HG03442 (cell line): Measurements from ENCODE around the gene ZFYVE28.

ENCODE experiments used
- ATAC-seq: cut with Tn5 transposase; IDR thresholded peaks from one replicate; pipeline ENCODE4 v1.9.1; 2021; ENCODE audit warnings: mild to moderate bottlenecking, moderate library complexity; ENCODE audit not compliant: unreplicated experiment

Gene ZFYVE28

DNA sequence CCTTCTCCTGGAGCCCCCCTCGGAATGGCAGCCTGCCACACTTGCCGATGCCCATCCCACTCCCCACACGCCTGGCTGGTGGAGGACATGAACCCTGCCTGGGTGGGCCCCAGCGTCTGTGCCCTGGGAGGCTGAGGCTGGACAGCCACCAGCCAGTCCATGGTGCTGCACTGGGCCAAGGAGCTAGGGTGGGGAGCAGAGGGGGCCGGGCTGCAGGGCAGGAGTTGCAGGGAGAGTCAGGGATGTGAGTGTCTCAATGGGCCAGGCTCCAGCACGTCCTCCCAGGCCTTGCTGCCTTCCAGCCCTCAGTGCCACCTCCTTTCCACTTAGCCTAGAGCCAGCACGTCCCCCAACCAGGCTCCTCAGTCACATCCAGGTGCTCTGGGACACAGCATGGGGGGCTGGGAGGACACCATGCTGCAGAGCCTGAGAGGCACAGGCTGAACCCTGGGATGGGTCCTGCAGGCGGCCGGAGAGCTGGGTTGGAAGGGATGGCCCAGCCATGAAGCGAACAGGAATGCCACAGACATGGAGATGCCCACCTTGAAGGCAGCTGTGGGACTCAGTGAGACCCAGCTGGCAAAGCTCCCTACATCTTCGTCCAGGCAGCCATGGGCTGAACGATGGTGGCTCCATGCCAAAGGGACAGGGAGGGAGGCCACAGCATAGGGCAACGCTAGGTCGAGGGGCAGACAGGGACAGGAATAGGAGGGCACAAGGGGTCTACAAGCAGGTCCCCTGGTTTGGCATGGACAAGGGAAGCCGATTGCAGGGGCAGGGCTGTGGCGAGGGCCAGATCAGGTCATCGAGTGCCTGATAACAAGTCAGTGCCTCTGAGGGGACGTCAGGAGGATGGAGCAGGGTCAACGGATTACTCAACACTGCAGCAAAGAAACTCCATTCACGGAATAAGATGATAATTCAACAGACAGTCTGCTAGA is 126.5 kb downstream of the ZFYVE28 start:
- no peak for ATAC-seq

DNA sequence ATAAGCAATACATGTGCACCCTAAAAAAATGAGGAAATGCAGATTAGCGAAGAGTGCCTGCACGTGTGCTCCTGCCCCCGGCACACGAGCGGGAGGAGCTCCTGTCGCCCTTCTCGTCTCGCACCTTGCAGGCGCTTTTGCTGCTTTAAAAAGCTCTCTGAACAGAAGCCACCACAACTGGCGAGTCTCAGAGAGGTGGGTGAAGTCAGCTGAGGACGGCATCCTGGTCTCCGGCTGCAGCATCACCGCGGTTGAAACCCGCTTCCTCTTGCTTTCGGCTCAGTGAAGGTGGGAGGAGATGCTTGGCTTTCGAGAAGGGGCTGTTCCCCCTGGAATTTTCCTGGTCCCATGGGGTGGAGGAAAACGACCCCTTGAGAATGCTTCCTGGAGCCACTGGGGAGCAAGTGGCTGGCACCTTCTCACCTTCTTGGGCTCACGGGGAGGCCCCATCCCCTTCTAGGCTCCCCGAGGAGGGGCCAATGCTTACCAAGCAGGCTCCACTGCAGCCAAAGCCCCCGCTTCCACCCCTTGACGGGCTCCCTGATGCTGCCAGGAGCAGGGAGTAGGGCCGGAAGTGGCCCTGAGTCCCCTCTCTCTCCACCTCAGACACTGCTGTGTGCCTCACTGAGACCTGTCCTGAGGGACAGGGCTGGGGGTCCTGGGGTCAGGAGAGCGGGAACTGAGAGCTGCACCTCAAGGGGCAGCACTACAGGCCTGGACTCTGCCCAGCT is 127.3 kb downstream of the ZFYVE28 start:
- no peak for ATAC-seq

DNA sequence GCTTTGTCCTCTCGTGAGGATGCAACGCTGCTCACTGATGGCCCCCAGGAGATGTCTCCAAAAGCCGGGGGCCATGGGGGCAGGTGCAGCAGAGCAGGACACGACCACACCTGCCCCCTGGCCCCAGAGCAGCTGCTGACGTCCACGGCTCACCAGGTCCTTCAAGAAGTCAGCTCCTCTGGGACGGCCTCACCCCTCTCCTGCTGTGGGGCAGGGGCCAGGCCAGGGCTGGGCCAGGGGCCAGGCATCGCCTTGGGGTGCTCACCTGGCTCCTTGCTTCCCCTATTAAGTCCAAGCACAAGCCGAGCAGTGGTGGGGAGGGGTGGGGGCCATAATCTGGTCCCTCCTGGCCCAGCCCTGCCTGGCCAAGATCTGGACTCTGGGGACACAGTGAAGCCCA is 128.0 kb downstream of the ZFYVE28 start:
- no peak for ATAC-seq

DNA sequence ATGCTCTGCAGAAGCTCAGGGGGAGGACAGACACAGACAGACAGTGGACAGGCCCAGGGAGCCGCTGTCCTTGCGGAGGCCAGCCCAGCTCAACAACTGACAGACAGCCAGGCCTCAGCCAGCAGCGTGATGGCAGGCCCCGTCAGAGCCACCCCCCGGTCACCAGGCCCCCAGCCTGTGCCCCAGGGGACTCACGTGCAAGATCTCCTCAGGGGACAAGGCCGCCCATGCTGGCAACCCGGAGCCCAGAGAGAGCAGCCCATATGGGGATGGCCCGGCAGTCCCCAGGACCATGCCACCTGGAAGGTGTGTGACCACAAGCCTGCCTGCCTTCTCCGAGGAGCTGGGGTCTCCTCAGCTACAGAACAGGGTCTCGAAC is 128.5 kb downstream of the ZFYVE28 start:
- no peak for ATAC-seq

DNA sequence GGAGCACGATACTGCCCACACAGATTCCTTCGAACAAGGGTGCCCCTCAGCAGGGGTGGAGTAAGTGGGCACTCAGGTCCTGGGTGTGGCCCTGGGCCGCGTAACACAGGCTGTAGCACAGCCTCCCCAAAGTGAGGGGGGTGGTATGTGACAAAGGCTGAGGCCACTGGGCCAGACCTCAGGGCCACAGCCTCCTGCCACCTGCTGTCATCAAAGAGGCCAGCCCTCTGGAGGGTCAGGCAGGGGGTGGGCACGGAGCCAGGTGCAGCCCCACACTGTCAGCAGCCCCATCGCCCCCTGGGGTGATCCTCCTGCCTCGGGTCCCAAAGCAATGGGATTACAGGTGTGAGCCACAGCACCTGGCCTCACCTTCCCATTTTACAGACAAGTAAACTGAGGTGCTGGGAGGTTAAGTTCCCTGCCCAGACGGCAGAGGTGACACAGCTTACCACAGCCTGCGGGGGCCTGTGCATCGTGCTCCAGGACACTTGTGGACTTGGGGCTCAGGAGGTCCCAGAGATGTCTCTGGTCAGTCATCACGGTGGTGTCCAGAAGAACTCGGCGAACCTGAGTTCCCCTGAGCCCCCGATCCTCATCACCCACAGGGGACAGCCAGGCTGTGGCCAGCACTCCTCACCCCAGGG is 129.0 kb downstream of the ZFYVE28 start:
- ATAC-seq, result no peak

DNA sequence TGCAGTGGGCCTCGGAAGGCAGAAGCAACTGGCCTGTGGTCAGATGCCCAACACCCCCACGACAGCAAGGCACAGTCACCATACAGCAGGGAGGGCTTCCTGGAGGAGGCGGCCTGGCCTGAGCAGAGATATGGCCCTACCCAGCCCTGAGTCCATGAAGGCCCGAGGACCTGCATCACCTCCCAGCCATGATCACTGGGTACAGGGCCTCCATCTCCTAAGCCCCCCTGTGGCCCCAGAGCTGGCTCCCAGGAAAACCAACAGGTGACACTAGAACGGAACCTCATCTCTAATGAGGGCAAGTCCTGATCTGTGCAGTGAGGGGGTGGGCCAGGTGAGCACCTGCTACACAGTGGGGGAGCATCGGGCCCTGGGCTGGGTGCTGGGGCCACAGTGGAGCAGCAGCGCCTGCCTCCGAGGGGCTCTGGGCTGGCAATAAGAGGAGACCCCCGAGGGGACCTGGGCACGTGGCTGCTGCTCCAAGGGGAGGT is 130.3 kb downstream of the ZFYVE28 start:
- no peak for ATAC-seq

DNA sequence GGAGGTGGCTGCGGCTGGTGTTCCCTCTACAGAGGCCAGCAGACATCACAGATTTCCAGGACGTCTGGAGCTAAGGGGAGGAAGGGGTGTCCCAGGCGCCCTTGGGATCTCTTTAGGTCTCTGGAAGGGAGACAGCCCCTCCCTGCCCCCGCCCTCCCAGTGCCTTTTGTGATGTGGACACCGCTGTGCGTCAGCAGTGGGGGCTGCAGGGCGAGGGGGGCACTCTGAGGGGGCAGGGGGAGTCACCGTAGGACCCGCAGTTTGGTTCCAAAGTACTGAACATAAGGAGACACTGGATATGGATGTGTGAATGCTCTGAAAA is 130.9 kb downstream of the ZFYVE28 start:
- ATAC-seq, result no peak

DNA sequence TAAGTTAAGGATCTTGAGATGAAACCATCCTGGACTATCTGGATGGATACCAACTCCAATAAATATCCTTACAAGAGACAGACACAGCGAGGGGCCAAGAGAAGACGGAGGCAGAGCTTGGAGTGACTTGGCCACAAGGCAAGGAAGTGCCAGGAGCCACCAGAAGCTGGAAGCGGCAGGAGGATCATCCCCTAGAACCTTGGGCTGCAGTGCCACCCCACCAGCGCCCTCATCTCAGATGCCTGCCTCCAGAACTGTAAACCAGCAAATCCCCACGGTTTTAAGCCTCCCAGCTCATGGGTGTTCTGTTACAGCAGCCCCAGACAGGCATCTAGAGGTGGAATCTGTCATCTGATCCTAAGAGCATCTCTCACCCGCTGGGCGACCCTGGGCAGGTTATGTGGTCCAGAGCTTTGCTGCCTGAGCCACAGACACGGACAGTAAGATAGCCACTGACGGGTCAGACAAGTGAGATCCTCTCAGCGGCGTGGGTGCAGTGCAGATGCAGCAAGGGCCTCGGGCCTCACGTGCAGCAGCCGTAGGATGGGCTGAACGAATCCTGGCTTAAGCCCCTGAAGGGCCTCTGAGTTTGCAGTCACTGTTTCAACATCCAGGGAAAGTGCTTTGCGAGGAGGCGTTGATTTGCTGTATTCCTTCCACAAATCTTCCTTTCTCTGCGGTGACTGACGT is 131.4 kb downstream of the ZFYVE28 start:
- no peak for ATAC-seq

DNA sequence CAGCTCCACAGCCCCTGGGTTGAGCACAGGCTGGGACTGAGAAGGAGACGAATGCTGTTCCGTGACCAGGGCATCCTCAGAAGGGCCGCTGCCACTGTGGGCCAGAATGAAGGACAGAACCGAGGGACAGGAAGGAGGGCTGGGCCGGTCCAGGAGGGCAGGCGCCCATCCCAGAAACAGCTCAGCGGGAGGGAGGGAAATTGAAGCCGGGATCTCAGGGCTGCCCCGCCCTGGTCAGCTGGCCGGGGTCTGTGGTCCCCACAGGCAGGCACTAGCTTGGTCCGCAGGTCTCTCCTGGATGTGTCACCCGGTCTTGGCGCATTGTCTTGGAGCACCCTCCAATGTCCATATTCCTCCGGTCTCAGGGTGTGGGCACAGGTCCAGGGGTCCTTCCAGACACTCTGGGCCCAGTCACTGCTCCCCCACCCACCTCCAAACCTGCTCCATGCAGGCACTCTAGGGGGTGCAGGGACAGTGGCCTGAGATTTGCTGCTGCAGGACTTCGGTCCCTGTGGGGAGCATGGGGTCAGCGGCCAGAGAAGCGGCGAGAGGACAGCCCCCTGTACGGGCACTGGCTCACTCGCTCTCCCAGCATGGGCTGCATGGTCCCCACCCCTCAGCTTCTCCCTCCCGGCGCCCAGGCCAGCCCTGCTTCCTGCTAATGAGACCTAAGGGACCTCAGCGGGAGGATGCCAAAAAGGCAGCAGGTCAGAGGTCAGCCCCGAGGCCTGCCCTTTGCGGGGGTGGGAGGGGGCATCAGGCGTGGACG is 132.6 kb downstream of the ZFYVE28 start:
- ATAC-seq, result no peak

DNA sequence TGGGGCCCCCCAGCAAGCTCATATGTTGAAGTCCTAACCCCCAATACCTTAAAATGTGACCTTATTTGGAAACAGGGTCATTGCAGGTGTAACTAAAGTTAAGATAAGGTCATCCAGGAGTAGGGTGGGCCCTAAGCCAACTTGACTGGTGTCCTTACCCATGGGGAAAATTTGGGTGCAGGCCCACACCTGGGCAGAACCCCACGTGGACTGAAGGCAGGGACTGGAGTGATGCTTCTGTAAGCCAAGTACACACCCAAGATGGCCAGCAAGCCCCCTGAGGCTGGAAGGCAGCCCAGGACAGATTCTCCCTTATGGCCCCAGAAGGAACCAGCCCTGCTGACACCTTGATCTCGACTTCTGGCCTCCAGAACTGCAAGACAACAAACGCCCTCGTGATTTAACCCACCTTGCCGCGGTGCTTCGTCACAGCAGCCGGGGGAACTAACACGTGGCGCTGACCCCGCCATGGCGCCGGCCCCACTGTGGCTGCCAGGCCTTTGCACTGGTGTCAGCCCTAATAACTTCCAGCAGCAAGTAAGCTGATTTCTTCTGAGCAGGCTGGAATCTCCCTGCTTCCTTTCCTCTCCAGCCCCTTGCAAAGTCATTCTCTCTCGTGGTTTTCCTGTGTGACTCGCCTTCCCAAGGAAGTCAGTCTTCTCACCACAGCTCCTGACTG is 133.4 kb downstream of the ZFYVE28 start:
- ATAC-seq, result no peak

DNA sequence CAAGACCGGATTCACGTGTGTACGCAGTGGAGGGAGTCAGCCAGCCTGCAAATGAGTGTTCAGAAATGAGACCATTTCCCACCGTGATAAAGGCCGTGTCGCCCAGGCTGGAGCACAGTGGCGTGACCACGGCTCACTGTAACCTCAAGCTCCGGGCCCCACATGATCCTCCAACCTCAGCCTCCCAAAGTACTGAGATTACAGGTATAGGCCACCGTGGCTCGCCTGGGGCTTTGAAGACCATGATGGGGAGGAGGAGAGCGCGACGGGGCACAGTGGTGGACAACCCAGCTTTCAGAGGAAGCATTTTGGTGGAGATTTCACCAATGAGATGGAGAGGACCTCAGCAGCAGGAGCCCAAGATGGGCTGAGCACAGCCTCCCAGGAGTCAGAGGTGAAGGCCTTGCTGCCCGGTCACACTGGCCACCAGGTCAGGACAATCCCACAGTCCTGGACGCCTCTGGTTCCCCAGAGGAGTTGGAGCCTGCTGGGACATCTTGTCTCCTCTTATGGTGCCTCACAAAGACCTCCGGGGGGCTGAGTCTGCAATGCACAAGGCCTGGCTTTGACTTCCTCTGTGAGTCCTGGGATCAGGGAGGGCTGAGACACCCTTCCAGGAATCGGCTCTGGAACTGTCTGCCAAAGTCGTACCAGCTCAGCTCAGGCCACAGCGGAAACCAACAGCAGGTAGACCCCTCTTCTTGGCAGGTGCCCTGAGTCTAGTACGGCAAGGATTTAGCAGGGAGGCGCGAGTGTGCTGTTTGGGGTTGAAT is 134.1 kb downstream of the ZFYVE28 start:
- ATAC-seq, result no peak

DNA sequence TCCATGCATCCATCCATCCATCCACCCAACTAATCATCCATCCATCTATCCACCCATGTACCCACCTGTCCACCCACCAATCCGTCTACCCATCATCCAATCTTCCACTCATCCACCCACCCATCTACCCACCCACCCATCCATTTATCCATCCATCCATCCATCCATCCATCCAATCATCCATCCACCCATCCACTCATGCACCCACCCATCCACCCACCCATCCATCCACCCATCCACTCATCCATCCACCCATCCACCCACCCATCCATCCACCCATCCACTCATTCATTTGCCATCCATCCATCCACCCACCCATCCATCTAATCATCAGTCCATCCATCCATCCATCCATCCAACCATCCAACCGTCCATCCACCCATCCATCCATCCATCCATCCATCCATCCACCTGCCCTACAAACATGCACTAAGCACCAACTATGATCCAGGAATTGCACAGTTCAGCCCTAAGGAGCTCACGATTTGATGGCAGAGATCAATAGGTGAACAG is 135.2 kb downstream of the ZFYVE28 start:
- ATAC-seq, result no peak

DNA sequence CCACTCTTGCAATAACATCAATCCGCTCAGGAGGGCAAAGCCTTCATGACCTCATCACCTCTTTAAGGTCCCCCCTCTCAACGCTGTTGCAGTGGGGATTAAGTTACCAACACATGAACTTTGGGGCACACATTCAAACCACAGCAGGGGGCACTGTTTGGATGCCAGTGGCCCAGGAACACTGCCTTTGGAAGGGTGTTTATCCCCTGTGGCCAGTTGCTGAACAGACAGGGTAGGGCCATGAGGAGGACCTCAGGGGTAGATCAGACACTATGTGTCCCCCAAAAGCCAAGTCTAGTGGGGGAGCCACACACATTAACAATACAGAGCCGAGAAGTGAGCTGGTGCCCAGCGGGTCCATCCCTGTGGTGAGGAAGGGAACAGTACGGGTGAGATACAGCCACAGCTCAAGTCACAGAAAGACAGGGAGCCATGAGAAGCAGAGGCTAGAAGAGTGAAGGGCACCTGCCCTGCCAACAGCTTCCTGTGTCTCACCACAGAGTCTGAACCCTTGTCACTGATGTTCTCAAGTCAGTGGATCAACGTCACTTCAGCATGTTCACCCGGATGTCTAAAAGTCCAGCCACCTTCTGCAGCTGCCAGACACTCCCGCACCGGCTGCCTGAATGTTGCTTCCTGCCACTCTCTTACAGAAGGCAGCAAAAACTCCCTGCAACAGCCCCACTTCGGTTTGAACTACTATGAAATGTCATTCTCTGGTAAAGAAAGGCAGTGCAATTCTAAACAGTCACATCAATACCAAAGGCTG is 136.7 kb downstream of the ZFYVE28 start:
- no peak for ATAC-seq

DNA sequence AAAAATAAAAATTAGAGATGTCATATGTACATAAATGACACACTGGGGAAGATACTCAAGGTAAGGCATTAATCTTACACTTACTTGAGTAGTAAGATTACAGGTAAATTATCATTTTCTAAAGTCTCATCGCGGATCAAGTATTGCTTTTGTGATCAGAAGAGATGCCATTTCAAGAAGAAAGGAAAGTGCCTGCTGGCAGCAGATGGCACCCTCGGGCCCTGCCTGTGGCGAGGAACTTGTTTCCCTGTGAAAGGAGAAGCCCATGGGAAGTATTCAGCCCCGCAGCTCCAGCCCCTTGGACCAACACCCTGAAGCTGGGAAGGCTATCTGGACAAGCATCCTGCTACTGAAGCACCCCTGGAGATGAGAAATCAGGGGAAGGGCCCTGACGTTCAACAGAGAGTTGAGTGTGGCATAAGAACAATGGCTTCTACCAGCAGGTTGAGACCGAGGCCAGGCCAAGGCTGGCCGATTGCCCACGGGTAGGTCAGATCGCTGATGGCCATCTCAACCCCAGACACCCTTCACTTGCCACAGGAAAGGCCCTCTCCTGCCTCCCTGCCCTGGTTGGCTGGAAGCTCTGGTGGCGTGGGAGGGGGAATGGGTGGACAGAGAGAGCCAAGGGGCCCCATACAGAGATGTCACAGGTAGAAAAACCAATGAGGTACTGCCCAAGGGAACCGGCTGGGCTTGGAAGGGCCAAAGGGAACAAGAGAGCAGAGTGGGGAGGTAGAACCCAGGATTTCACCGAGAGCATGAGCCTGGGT is 137.7 kb downstream of the ZFYVE28 start:
- no peak for ATAC-seq

DNA sequence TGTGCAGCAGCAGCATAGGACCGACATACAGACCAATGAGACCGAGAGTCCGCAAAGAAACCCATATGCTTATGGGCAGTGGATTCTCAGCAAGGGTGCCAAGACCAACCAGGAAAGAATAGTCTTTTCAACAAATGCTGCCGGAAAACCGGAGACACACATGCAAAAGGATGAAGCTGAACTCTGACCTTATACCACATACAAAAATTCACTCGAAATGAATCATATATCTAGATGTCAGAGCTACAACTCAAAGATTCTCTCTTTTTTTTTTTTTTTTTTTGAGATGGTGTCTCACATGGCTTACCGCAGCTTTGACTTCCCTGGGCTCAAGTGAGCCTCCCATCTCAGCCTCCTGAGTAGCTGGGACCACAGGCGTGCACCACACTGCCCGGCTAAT is 140.5 kb downstream of the ZFYVE28 start:
- no peak for ATAC-seq

DNA sequence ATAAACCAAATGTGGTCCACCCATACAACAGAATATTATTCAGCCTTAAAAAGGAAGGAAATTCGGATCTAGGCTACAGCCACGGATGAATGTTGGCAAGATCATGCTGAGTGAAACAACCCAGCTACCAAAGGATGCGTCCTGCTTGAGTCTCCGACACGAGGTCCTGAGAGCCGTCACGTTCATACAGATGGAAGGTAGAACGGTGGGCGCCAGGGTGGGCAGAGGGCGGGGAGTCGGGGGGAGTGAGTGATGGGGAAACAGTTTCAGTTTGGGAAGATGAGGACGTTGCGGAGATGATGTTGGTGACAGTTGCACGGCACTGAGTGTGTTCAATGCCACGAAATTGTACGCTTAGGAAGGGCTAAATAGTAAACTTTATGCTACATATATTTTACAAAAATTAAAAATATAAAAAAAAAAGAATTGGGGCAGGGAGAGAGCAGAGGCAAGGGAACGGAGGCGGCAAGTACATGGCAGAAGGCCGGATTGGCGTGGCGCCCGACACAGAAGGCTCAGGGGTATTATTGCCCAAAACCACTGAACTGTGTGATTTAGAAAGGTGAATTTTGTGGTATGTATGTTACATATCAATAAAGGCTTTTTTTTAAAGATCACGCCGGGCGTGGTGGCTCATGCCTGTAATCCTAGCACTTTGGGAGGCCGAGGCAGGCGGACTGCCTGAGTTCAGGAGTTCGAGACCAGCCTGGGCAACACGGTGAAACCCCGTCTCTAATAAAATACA is 141.7 kb downstream of the ZFYVE28 start:
- no peak for ATAC-seq
